ENCODE results near the gene NRG3.

The NRG3 gene

GRCh38 chr10:81876253-81877077 is 1.5 kb downstream of the NRG3 start:
- DNase-seq = peak in 34 of 42 donors; percentile 33 to 76 (median 54)
- intact Hi-C loops (cut with DNase I) = no loop called here

GRCh38 chr10:81877596-81877995 is 2.6 kb downstream of the NRG3 start:
- DNase-seq = no peak
- intact Hi-C loops (cut with DNase I) = no loop called here

DNA sequence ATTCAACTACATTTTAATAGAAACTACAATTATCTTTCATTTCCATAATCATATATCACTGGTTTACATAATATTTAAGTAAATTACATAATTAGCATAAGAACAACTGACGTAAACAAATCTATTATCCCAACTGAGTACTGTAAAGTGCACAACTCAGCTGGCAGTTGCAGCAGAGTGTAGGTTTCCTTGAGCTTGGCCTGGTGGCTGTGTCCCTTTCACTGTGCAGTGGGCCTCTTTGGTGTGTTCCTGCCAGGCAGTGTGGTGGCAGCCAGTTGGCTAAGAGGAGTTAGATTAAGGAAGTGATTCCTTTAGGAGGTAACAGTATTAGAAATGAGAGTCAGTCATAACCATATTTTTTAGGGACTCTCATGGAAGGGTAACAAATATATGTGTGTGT is 7.0 kb downstream of the NRG3 start:
- intact Hi-C loops (cut with DNase I) = no loop called here
- peak in 2 of 42 donors; percentile 12 to 43 for DNase-seq

GRCh38 chr10:81884856-81885255 is 9.9 kb downstream of the NRG3 start:
- intact Hi-C loops (cut with DNase I) = no loop called here
- no peak for DNase-seq

DNA sequence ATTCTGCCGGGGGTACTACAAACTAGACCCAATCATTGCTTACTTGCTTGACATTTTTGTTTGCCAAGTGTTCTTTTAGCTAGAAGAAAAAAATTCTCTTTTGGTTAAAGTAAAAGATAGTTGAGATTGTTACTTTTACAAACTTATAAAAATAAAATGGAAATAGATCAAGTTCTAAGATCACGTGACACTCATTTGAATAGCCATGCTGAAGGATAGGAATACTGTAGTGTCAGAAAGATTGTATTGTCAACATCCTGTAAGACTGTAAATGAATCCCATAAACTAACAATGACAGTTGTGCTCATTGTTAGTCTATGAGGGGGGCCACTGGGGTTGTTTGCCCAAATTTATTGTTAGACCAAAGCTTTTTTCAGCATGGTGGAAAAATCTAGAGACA is 10.5 kb downstream of the NRG3 start:
- no peak for DNase-seq

DNA sequence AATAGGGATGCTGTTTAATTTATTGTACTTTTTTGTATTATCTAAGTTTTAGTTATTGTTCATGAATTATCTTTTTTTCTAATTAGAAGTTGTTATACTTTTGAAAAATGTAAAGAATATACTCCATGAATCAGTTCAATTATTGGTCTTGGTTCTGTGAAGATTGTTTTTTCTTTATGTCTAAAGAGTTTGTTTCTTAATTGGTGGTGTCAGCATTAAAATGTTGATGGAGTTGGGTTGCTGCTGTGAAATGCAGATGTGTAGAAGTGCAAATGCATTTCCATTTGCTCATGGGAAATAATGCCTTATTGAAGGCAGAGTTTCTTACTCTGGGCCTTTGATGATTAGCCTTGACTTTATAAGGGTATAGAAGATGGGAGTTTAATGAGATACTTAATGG is 11.9 kb downstream of the NRG3 start:
- no peak for DNase-seq
- intact Hi-C loops (cut with DNase I) = no loop called here

More for the DNA sequence above, 10.5 kb downstream of the NRG3 start:
- intact Hi-C loops (cut with DNase I) = no loop called here

- intact Hi-C loops (cut with DNase I) = no loop called here
- peak in 11 of 42 donors; percentile 9 to 59 (median 23) for DNase-seq
Observed at GRCh38 chr10:81889181-81889769, 14.3 kb downstream of the NRG3 start.

DNA sequence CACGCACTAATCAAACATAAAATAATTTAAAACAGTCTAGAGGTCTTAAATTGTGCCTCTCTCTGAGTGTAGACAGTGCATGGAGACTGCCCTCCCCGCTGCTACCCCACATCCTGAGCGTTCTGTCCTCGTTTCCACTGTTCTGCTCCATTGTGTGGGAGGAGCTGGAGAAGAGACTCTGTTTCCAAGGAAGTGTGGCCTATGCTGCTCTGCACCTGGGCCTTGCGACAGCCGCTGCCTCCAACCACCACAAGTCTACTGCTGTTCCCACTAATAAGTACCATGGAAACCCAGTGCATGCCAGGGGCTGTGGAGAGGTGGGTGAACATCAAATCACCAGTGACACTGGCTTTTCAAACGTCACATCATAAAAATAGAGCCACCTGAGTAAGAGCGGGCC is 19.6 kb downstream of the NRG3 start:
- intact Hi-C loops (cut with DNase I) = no loop called here
- DNase-seq = no peak

DNA sequence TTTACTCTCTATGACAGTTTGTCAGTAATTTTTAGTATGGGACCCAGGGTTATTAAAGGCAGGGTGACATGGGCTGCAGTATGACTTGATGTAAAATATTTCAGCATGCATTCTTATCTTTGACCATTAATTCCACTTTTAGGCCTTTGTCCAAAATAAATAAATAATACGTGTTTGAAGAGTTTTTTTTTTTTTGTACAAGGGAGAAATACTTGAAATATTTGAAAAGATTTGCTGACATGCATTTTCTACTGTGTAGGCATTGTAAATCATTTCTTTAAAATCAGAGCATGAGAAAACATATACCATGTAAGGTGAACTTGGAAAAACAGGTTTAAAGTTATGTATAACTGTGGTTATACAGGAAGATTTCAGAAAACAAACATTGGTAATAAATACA is 23.5 kb downstream of the NRG3 start:
- no peak for DNase-seq
- intact Hi-C loops (cut with DNase I) = no loop called here

DNA sequence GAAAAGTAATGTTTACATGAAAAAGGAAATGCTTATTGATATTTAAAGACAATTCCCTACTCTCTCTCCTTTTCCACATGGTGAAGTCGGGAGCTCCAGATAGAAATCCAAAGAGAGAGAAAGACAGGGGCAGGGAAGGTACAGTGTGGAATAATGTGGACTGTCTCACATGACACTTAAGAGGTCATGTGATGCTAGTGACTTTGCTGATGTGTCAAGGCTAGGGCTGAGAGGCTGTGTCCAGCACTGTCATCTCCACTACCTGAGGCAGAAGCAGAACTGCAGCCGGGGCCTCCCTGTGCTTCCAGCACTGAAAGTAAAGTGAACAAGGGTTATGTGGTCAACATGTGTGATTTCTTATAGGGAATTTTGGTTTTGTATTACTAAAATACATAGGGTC is 26.0 kb downstream of the NRG3 start:
- DNase-seq = no peak
- intact Hi-C loops (cut with DNase I) = no loop called here

GRCh38 chr10:81903472-81903871 is 28.5 kb downstream of the NRG3 start:
- no peak for DNase-seq
- intact Hi-C loops (cut with DNase I) = no loop called here

GRCh38 chr10:81905161-81905560 is 30.2 kb downstream of the NRG3 start:
- DNase-seq = no peak
- intact Hi-C loops (cut with DNase I) = no loop called here

DNA sequence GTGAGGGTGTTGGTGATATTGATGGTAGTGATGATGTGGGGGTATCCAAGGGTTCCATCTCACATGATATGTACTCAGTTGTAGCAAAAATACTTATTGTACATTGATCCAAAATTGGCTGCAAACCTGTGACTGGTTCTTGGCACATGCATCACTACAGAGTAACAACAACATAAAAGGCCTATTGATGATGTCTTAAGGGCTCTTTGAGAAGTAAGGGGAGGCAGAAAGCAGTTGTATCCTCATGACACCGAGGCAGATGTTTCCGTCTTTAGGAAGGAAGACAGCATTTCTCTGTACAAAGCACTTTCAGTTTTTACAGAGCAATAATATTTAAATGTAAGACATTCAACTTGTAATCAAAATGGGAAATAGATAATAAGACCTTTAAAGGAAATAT is 34.5 kb downstream of the NRG3 start:
- DNase-seq = no peak
- intact Hi-C loops (cut with DNase I) = no loop called here

DNA sequence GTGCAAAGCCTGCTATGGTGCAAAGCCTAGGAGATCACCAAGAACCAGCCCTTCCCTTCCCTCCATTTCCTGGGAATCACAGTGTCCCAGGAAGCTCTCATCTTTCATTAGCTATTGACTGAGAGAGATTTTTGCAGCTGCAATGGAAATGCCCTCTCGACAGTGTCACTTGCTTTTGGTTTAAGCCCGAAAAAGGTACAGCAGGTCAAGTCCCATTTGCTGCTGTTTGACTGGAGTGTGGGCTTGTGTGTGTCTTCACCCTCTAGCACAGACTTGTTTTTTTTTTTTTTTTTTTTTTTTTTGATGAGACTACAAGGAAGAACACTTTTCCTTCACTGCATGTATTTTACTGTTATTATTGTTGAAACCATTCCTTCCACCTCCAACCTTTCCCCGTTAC is 36.3 kb downstream of the NRG3 start:
- no peak for DNase-seq
- intact Hi-C loops (cut with DNase I) = no loop called here

GRCh38 chr10:81914736-81915503 is 39.9 kb downstream of the NRG3 start:
- no peak for DNase-seq
- intact Hi-C loops (cut with DNase I) = no loop called here

- intact Hi-C loops (cut with DNase I) = no loop called here
- DNase-seq = no peak
Observed at GRCh38 chr10:81915504-81915897, 40.5 kb downstream of the NRG3 start.

DNA sequence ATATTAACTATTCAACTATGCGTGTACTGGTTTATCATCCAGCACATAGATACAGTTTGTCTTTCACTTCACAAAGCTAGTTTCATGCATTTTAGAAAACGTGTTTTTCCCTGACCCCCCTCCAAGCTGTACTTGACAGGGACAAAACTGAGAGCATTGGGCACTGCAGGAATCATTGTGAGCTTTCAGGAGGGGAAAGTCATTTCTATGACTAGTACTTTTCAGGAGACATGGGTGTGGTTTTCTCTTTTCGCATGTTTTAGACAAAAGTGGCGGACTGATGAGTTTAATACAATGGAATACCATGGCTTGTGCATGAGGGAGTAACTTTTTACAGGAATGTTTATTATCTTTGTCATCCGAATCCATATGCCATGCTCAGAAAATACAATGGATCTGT is 42.7 kb downstream of the NRG3 start:
- intact Hi-C loops (cut with DNase I) = no loop called here
- no peak for DNase-seq

DNA sequence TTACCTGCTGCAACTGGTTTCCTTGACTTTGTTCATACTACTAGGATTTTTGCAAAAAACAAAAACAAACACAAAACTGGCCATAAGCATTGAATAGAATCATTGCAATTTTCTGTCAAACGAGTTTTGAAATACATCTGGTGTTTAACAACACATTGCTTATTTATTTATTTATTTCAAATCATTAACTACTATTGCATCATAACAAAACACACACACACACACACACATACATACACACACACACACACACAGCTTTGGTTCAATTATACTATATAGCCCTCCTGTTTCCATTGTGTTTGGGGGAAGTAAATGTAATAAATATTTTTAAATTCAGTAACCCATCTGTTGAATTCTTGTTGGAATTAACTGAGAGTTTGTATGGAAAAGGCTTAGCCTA is 43.8 kb downstream of the NRG3 start:
- no peak for DNase-seq
- intact Hi-C loops (cut with DNase I) = no loop called here

DNA sequence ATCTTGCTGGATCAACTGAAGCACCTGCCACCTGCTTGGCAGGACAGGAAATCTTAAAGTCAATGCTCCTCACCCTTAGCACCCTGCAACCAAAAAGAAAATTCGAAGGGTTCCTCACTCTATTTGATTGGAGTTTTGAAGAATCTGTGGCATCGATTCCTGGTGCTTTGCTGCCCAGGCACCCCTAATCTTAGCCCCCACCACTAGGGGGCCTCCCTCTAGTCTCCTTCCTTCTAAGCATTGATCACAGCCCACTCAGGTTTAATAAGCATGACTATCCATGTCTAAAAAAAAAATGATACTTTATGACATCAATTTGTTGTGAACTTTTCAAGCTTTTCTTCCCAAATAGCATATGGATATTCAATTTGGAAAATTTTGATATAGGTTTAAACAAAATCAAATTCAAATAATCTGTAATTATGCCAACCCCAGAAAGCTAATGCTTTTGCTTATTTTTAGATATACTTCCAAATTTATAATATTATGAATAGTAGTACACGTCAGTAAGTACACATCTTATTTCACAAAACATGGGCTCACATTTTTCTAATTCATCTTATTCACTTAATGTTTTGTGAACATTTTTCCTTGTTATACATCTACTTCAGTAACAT is 45.3 kb downstream of the NRG3 start:
- no peak for DNase-seq

GRCh38 chr10:81928119-81928518 is 53.1 kb downstream of the NRG3 start:
- intact Hi-C loops (cut with DNase I) = no loop called here
- DNase-seq = no peak

More for the DNA sequence above, 45.3 kb downstream of the NRG3 start:
- intact Hi-C loops (cut with DNase I) = no loop called here
